HG02798 (cell line): ENCODE measurements around the gene TCEAL8.
"Not testable (repeated sequence)": the region's sequence is repeated elsewhere in the genome, so short reads cannot be mapped to it uniquely, and the experiment has no call there.

Source experiments
- ATAC-seq: cut with Tn5 transposase; IDR thresholded peaks from one replicate; pipeline ENCODE4 v1.9.1; 2021; ENCODE audit warnings: mild to moderate bottlenecking; ENCODE audit not compliant: unreplicated experiment, poor library complexity

Gene TCEAL8, protein sequence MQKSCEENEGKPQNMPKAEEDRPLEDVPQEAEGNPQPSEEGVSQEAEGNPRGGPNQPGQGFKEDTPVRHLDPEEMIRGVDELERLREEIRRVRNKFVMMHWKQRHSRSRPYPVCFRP

DNA sequence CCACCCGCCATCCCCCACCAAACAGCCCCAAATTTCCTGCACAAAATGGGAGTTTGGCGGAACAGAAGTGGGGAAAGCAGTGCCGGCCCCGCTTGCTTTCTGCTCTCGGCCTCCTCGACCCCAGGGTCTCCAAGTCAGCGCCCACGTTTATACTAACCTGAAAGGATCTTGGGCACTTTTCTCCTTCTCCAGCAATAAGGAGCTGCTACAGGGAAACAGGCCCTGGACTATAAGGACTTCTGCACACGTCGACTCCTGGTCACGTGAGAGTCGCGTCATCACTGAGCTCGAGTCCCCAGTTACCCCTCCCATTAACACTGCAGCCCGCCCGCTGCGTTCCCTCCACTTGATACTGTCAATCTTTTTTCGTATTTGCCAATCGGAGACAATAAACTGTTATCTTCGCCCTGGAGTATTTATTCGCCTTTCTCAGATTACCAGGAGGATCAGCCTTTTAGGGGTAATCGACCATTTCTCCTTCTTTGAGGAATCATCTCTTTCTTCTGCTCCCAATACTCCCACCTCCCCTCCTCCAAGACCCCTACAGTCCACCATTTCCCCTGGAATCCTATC is at the start of gene TCEAL8:
TSS of gene TCEAL8 (minus strand) at position 235 of the 573 bp plus-strand sequence. CDS start 1,176 bp downstream, outside the sequence.
- peak; percentile 98 for ATAC-seq

DNA sequence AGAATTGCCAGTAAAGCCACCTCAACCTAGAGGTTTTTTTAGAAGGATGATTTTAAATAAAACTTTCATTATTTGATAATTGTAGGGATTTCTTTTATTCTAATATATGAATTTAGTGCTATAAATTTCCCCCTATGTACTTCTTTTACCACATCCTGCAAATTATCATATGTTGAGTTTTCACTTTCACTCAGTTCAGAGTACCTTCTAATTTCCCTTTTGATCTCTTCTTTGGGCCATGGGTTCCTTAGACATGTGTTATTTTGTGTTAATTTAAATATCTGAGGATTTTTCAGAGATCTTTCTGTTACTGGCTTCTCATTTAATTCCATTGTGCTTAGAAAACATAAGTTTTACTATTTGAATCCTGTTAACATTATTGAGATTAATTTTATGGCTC is 49.8 kb upstream of the TCEAL8 start:
- no peak for ATAC-seq

DNA sequence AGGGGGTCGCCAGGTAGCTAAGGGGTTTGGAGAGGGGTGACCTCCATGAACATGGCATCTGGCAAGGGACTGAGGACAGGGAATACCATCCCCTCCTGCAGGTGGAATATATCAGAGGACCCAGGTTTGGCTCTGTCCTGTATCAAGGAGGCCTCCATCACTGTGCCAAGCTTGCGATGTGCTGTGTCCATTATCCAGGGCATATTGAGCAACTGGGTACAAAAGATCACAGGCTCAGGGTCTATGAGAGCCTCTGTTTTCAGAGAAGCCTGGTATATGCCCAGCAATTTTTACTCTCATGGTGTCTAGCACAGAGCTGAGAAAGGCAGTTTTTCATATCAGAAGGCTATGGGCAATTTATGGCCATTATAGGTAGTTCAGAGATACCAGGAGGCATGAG is 38.2 kb upstream of the TCEAL8 start:
- no peak for ATAC-seq

DNA sequence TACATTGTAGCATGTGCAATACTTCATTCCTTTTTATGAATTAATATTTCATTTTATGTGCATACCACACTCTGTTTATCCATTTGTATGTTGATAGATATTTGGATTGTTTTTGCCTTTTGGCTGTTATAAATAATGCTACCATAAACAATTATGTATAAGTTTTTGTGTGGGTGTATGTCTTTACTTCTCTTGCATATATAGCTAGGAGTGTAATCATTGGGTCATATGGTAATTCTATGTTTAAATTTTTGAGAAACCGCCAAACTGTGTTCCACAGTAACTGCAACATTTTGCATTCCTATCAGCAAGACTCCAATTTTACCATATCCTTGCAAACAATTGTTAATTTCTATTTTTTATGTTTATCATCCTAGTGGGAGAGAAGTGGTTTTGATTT is 24.7 kb upstream of the TCEAL8 start:
- ATAC-seq: no peak

DNA sequence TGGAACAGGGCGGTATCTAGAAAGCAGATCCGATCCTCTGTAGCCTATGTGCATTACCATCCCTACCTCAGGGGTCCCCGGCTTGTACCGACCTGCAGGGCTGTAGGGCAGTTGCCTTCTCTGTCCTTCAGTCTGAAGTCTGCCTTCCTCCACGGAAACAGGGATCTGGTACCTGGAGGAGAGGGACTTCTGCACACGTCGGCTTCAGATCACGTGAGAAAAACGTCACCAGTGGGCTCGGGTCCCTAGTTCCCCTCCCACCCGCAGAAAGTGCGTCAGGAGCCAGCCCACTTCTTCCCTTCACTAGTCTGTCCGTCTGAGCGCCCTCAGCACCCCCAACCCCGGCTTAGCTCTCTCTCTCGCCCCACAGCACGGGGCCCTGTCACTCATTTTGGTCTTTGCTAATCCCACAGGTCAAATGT is 21.6 kb upstream of the TCEAL8 start, which contains the start of gene TCEAL5:
TSS of gene TCEAL5 (minus strand) at position 170 of the 422 bp plus-strand sequence. CDS start 2,187 bp downstream, outside the sequence.
- no peak for ATAC-seq

DNA sequence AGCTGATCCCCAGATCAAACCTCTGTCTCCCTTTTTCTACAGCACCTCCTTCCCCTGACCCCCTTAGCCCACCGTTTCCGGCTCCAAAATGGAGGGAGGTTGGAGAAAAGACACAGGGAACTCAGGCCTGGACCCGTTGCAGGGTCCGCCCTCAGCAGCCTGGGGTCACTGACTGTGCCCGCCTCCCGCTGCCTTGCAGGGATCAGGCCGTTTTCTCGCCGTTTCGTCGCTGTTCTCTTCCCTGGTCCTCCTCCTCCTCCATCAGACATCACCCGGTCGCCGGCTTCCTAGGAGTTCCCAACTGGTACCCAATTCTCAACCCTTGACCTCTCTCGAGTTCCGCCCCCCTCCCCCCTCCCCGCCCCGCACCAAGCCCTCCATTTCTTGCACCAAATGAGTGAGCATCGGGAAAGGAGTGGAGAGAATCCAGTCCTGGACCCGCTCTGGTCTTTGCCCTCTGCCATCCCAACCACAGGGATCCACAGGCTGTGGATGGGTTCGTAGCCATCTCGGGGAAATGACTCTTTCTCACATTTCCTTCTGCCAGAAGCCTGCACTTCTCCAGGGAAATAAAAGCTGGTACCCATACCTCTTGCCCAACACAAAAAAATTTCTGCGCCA is 21.1 kb upstream of the TCEAL8 start:
- no peak for ATAC-seq

DNA sequence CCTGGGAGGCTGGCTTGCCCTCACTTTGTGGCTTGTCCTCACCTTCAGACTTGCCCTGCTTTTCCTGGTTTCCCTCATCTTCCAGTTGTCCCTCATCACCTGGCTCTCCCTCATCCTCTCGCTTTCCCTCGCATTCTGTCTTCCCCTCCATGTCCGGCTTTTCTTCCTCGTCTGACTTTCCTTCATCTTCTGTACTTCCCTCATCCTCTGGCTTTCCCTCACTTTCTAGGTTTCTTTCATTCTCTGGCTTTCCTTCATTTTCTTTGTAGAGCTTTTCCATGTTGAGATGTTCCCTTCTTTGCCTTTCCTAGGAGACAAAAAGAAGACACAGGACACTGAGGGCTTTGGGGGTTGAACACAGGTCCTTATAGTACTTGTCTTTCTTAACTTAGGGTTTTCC is 19.3 kb upstream of the TCEAL8 start:
- no peak for ATAC-seq

DNA sequence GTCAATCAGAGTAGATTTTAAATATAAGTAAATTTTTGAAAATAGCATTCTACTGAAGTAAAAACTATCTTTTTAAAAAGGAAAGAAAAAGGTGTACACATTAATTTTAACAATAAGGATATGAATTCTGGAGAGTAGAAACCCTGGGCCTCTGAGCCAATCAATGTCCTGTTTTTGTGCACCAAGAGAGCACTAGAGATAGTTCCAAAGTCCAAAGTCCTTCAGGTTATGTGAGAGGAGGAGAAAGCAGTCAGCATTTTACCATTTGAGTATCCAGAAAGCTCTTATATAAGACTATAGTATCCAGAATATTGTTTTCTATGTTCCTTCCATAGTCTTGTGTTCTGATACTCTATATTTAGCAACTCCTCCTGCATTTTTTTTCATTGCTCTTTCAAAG is 3.3 kb upstream of the TCEAL8 start:
- ATAC-seq: no peak

DNA sequence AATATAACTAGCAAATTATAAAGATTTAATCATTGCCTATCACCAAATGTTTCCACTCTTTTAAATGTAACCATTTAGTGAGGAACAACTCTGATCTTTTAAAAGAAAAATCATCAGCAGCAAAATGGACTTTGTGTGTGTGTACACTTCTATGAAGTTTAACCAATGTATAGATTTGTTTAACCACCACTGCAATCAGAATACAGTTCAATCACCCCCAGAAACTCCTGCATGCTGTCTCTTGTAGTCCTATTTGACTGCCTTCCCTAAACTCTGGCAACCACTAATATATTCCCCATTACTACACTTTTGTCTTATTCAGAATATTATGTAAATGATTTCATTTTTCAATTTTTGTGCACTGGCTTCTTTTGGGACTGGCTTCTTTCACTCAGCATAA is 1.7 kb upstream of the TCEAL8 start:
- no peak for ATAC-seq

DNA sequence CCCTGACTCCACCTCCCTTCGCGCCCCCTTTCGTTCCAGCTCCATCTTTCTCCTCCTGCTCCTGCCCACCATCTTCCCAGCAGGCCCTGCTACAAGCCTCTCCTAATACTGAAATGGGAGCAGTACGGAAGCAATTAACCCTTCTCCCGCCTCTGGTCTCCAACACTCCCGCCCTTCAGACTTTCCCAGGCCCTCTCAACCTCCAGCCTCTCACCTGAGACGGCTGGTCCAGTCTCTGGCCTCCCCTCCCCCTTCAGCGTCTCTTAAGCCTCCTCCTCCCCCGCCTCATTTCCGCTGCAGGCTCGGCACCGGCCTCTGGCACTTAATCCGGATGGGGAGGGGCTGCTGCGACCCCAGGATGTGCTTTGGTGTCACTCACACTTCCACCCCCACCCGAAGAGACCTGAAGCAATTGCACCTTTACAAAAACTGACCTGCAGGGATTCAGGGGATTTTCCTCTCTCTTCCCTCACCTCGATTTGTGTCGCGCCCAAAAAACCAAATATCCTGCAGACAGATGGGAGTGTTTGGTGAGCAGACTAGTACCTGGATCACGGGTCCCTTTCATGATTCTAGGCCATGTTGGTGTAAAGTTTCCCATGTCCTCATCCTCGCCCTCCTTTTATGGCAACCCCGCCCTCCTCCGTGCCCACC is 657 bp downstream of the TCEAL8 start:
- ATAC-seq: peak; percentile 70

DNA sequence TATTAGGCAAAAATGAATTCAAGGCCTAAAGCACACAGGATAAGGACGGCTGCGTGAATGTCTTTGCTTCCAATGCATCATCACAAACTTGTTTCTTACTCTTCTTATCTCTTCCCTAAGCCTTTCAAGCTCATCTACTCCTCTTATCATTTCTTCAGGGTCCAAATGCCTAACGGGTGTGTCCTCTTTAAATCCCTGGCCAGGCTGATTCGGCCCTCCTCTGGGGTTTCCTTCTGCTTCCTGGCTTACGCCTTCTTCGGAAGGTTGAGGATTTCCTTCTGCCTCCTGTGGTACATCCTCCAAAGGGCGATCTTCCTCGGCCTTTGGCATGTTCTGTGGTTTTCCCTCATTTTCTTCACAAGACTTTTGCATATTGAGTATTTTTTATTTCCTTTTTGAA is 1.3 kb downstream of the TCEAL8 start:
- ATAC-seq: no peak

DNA sequence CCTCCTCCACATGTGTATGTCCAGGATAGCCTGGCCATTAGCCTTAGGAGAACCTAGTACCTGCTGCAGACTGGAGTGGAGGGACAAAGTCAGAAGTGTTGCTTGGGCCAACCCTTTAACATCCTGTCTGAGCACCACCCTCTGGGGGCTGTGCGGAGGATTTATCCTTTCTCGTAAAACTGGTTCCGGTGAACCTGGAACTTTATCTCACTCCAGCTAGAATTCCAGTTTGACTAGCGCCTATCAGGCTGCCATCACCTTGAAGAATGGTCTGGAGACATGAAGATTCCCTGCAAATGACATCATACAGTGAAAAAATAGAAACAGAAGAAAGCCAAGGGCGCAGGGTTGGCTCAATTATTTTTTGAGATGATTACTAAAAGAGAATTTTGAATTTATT is 4.0 kb downstream of the TCEAL8 start:
- ATAC-seq: no peak

DNA sequence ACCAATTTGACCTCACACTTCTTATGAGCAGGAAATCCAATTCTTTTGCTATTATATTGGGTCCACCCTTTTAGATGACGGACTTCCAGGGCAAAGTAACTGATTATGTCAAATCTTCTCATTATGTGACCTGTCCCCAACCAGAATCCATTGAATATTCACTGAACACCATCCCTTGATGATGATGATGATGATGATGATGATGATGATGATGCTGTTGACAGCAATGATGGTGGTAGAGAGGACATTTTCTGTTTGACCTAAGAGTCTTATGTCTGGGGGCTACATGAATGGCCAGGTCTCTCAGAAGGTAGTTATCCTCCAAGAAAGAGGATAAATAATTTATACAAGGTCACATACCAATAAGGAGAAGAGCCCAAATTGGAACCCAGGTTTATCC is 5.2 kb downstream of the TCEAL8 start:
- no peak for ATAC-seq

DNA sequence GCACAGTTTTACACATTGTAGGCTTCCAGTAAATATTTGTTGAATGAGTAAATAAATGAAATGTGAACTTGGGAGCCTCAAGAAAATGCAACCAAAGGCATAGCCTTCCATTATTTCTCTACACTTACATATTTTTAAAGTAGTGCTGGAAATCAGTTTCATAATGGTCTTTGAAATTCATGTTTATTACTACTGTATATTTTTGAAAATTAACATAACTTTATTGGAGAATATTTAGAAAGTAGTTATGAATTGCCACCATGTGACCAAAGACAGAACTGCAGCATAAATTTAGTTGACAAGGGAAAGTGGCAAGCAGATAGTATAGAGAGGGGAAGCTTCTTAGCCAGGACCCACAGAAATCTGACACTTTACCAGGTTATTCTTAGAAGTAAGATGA is 6.4 kb downstream of the TCEAL8 start:
- ATAC-seq: peak; percentile 56

DNA sequence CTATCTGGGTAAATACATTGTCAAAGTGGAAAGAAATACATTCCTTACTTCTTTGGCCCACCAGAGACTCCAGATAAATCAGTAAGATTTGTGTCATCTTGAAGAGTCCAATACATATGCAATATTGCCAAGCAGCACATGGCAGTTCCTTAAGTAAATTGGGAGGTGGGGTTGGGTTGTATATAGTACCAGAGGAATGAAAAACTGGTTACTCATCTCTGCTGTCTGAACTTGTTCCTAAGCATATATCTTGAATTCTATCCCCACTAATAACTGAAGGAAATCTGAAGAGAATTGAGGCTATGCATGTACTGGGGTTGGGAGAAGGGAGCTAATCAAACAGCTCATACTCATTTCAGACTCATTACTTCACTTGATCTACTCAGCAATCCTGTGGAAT is 14.8 kb downstream of the TCEAL8 start:
- no peak for ATAC-seq

DNA sequence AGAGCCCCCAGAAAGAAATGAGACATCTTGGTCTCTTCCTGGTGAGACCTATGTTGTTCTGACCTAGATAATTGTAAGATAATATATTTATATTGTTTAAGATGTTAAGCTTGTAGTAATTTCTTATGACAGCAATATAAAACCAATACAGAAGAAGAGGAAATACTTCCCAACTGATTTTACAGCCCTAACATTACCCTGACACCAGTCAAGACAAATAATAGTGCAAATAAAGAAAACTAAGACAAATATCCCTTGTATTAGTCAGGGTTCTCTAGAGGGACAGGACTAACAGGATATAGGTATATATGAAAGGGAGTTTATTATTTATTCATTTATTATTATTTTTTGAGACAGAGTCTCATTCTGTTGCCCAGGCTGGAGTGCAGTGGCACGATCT is 18.7 kb downstream of the TCEAL8 start:
- ATAC-seq: no peak

DNA sequence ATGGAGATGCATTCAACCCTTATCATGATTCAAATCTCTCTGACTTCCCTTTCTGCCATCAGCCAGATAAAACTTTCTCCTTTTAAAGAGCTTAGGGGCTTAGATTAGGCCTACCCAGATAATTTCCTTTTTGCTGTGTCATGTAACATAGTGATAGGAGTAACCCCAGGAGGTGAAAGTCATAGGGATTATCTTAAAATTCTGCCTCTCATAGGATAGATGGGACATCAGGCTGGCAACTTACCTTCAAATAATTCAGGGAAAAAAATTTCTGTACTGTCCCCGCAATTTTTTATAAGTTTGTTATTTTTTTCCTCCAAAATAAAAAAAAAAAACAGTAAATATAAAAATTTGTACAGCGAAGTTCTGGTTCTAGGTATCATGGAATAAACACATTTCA is 19.3 kb downstream of the TCEAL8 start:
- not testable (repeated sequence) for ATAC-seq

DNA sequence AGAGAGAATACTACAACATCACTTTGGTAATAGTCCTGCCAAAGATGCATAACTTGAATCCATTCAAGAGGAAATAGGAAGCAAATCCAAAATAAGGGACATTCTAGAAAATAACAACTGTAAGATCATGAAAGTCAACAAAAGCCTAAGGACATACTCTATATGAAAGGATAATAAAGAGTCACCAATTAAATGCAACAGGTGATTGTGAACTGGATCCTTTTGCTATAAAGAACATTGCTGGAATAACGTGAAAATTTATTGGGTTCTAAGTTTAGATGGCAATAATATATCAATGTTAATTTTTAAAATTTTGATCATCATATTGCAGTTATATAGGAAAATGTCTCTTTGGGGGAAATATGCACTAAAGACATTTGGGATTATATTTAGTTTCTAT is 20.1 kb downstream of the TCEAL8 start:
- ATAC-seq: no peak

DNA sequence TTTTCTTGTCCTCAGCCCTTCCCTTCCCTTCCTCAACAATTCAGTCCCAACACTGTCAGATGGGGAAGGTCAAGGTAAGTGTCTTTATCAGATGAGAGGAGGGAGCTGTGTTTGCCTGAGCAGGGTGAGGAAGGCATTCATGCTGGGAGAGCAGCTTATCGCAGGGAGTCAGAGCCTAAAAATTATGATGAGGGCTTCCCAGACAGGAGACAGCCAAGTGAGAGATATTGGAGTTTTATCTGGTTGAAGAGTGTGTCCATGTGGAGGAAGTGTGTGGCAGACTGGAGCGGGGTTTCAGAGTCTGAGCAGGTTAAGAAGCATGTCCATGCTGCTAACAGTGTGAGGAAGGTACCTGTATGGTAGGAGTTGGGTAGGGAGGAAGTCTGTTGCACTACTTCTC is 21.7 kb downstream of the TCEAL8 start:
- ATAC-seq: no peak

DNA sequence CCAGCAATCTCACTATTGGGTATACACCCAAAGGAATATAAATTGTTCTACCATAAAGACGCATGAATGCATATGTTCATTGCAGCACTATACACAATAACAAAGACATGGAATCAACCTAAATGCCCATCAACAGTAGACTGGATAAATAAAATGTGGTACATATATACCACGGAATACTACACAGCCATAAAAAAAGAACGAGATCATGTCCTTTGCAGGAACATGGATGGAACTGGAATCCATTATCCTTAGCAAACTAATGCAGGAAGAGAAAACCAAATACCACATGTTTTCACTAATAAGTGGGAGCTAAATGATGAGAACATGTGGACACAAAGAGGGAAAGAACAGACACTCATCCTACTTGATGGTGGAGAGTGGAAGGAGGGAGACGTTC is 29.0 kb downstream of the TCEAL8 start:
- ATAC-seq: not testable (repeated sequence)

DNA sequence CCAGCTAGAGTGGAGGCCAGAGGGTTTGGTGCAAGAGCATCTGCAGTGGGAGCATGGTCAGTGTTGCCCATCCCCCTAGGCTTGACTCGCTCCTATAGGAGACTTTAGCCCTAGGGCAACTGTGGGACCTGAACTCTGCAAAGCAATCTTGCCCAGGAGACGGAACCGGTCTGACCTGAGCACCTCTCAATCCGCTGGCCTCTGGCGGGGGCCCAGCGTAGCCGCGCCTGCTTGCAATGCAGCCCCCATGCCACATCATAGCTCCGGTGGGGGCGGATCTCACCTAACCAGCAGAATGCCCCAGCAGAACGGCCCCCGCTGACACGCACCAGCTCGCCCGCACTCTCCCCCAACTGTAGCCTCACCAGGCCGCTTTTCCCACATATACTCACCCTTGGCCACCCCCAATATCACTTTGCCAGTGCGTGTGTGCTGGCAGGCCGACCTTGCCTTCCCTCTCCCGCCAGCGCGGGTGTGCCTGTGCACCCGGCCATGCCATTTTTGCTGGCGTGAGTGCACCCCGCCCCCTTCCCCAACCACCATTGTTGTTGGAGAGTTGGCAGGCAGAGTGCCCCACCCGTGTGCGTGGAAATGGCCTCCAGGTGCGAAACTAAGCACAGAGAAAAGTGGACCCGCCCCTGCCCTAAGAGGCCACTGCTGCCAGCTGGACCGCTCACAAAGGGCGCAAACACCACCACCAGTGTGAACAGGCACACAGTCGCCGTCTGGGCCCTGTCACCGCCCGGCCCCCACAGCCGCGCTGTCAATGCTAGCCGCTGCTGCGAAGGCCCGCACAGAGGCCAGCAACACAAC is 34.2 kb downstream of the TCEAL8 start:
- ATAC-seq: no peak
